HG02884 (cell line): Measurements from ENCODE around the gene VSTM2A.

Experiments
- ATAC-seq: cut with Tn5 transposase; IDR thresholded peaks from one replicate; pipeline ENCODE4 v1.9.1; 2021; ENCODE audit warnings: mild to moderate bottlenecking, moderate library complexity; ENCODE audit not compliant: unreplicated experiment

Gene VSTM2A

GRCh38 chr7:54615537-54615936 is 73.4 kb downstream of the VSTM2A start:
- no peak for ATAC-seq
